Posterior vena cava (tissue), 2 donors: ENCODE measurements around the gene BCAS3. TPM values are rescaled to one million over a fixed set of nuclear protein-coding genes. Genes with fewer than 3 reads are reported as not detected.

Source experiments
- DNase-seq: peaks from one replicate; pipeline ENCODE4 v3.0.0-alpha.2; 2020; ENCODE audit warnings: low spot score
- intact Hi-C, 2 donors: fragments of 100-400 bp; cut with DNase I; formaldehyde crosslinking; loops; one replicate each; pipeline versions ENCODE4 v1.14.1 to v1.14.2; 2022 to 2023
- total RNA-seq, 2 donors: library from RNA; stranded (reverse); fragmentation: NEBNext Ultra II Directional; extraction: Animal tissue kit (Norgen Biotek cat#: 25700); gene quantifications; one replicate each; pipeline ENCODE4 v1.2.1, GENCODE V29; 2021
- donor health status: DM: yes; HTN: yes; CAD: no.
- donor health status: DM: yes; HTN: yes; CAD: no.

The BCAS3 gene
- total RNA-seq, 2 donors from 2014 or later, result 22.5 to 23.6 TPM

- intact Hi-C loops, result no loop called here
- DNase-seq, result no peak
Observed at GRCh38 chr17:61324950-61325349, 647.3 kb downstream of the BCAS3 start.

- intact Hi-C loops, result no loop called here
- no peak for DNase-seq
Observed at GRCh38 chr17:61325382-61326073, 647.9 kb downstream of the BCAS3 start.

GRCh38 chr17:61326330-61326729 lies 648.7 kb downstream of the BCAS3 start:
- intact Hi-C loops, result no loop called here
- no peak for DNase-seq

GRCh38 chr17:61328351-61328750 lies 650.7 kb downstream of the BCAS3 start:
- no peak for DNase-seq
- intact Hi-C loops, result no loop called here

GRCh38 chr17:61330174-61331150 lies 652.8 kb downstream of the BCAS3 start:
- intact Hi-C loops, result no loop called here
- no peak for DNase-seq

GRCh38 chr17:61331178-61331577 lies 653.5 kb downstream of the BCAS3 start:
- intact Hi-C loops, result no loop called here
- DNase-seq, result no peak

- intact Hi-C loops, result no loop called here
- no peak for DNase-seq
Observed at GRCh38 chr17:61331886-61332285, 654.2 kb downstream of the BCAS3 start.

- DNase-seq, result no peak
- intact Hi-C loops, result no loop called here
Observed at GRCh38 chr17:61333136-61333535, 655.5 kb downstream of the BCAS3 start.

GRCh38 chr17:61334673-61335072 lies 657.0 kb downstream of the BCAS3 start:
- intact Hi-C loops, result no loop called here
- DNase-seq, result no peak

- DNase-seq, result no peak
- intact Hi-C loops, result no loop called here
Observed at GRCh38 chr17:61335105-61335844, 657.6 kb downstream of the BCAS3 start.

GRCh38 chr17:61335845-61336655 lies 658.4 kb downstream of the BCAS3 start:
- DNase-seq, result no peak
- intact Hi-C loops, result no loop called here

GRCh38 chr17:61337290-61337689 lies 659.6 kb downstream of the BCAS3 start:
- intact Hi-C loops, result no loop called here
- DNase-seq, result no peak

- intact Hi-C loops, result no loop called here
- no peak for DNase-seq
Observed at GRCh38 chr17:61338000-61338798, 660.5 kb downstream of the BCAS3 start.

- intact Hi-C loops, result no loop called here
Observed at GRCh38 chr17:61338874-61339478, 661.3 kb downstream of the BCAS3 start.

GRCh38 chr17:61340431-61341209 lies 663.0 kb downstream of the BCAS3 start:
- intact Hi-C loops, result loop anchor here in 1 of 2 donors (2.0 kb wide), 1 partner anchor 16 kb away; no protein-coding TSS in a partner anchor
- no peak for DNase-seq

More at GRCh38 chr17:61338874-61339478, 661.3 kb downstream of the BCAS3 start:
- no peak for DNase-seq

GRCh38 chr17:61343576-61343975 lies 665.9 kb downstream of the BCAS3 start:
- DNase-seq, result no peak
- intact Hi-C loops, result no loop called here

GRCh38 chr17:61345061-61345460 lies 667.4 kb downstream of the BCAS3 start:
- DNase-seq, result no peak
- intact Hi-C loops, result no loop called here
